Tongue (tissue), 3 donors: ENCODE results near the gene ACAT1. TPM values are rescaled to one million over a fixed set of nuclear protein-coding genes. Genes with fewer than 3 reads are reported as not detected.
"Not testable (repeated sequence)": the region's sequence is repeated elsewhere in the genome, so short reads cannot be mapped to it uniquely, and the experiment has no call there.

ENCODE experiments used
- DNase-seq: peaks from one replicate; pipeline ENCODE4 v3.0.0-alpha.2; 2015
- small RNA-seq: library from RNA; depleted of rRNA; stranded (forward); fragments of <200 nt; gene quantifications from one replicate; pipeline ENCODE3, GENCODE V24; 2014; ENCODE audit warnings: low replicate concordance
- total RNA-seq: library from RNA; depleted of rRNA; stranded (reverse); fragments of >200 nt; gene quantifications from one replicate; pipeline ENCODE4 v1.2.3, GENCODE V29; 2014

The ACAT1 gene
- total RNA-seq, 1 donor from 2014 or later, result 260 TPM

DNA sequence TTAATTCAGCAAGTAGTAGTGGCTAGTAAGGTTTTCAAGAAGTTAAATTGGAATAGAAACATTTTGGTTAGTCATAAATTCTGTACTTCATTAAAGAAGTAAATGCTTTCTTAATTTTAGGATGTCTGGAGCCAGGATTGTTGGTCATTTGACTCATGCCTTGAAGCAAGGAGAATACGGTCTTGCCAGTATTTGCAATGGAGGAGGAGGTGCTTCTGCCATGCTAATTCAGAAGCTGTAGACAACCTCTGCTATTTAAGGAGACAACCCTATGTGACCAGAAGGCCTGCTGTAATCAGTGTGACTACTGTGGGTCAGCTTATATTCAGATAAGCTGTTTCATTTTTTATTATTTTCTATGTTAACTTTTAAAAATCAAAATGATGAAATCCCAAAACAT lies 25.8 kb downstream of the ACAT1 start:
- no peak for DNase-seq

DNA sequence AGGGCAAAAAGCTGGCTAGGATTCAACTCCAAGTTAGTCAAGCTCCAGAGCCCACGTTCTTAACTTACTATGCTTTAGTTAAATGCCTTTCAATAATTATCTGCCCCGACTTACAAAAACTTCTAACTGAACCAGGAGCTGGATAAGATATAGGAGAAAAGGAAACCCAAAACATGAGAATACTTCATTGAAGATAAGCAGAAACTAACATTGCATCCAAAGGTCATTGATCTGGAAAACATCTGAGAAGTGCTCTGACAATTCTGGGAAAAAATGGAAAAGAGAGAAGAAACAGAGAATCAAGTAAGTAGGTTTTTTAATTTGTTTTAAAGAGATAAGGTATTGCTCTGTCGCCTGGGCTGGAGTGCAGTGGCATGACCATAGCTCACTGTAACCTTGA lies 27.2 kb downstream of the ACAT1 start:
- DNase-seq, result no peak

DNA sequence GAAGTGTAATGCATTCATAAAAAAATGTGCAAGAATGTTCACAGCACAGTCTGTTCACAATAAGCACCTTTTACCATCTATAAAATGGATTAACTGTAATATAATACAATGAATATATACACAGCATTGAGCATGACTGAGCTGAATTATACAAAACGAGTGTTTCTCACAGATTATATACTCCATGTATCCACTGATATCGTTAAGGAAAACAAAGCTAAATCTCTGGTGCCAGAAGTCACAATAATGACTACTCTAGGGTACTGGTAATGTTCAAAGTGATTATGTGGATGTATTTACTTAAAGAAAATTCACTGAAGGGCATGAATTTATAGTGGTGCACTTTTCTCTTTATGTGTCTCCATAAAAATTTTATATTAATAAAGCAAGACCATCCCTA lies 33.2 kb downstream of the ACAT1 start:
- no peak for DNase-seq

DNA sequence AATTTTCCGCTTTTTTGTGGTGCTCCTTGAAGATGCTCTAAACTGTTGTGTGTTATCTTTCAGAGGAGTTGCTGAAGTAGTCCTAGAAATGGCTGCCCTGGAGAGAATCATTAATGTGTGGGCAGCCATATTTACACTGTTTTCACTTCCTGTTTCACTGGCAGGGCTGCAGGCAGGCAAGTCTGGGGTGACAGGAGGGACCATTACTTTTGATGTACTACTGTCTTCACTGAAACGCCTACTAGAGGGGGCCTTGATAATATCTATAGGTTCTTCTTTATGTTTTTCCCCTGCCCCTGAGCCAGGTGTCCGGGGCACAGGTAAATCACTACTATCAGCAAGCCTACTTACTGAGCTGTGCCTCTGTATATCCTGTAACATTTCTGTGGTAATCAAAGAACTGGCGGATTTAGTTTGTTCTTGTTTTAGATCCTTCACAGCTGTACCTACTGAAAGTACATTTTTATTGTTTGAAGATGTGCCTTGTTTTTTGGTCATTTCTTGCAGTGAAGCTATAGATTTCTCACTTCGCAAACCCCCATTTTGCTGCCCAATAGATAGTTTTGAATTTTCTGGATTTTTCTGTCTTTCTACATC lies 39.7 kb downstream of the ACAT1 start:
- DNase-seq, result no peak

DNA sequence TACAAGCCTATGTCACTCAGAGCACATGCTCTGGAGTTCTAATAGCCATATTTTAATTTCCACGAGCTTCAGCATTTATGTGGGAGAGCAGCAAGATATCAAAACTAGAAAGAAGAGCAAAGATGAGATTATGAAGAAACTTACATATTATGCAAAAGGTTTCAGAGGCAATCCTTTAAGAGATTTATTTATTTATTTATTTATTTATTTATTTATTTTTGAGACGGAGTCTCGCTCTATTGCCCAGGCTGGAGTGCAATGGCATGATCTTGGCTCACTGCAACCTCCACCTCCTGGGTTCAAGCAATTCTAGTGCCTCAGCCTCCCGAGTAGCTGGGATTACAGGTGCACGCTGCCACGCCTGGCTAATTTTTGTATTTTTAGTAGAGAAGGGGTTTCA lies 41.5 kb downstream of the ACAT1 start:
- DNase-seq, result not testable (repeated sequence)

DNA sequence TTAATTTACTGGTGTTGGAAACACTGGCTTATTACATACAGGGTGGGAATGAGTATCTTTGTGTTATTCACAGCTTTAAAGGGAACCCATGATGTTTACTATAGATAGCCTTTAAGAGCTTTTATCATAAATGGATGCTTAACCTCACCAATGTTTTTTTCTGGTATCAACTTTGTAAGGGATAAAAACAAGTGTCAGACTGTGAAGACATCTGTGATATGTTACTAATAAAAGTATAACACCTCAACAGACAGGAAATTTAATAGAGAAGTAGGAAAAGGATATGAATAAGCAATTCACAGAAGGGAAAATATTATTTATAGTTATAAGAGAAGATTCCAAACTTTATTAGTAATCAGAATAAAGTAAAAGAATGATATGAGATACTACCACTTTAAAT lies 46.3 kb downstream of the ACAT1 start:
- no peak for DNase-seq

DNA sequence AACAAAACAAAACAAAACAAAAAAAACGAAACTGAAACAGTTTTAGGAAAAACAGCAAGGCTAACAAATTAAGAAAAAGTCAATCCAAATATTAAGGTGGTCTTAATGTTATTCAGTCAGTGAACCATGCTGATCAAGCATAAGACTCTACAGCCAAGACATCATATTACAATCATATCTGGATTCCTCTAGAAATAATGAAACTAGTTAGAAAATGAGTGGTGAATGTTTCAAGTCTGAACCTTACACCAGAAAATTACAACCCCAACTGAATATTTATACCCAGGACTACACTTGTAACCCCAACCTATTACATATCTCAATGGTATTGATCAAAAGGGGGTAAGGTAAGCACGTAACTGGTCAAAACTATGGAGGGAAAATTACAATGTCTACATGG lies 48.8 kb downstream of the ACAT1 start:
- DNase-seq, result no peak

DNA sequence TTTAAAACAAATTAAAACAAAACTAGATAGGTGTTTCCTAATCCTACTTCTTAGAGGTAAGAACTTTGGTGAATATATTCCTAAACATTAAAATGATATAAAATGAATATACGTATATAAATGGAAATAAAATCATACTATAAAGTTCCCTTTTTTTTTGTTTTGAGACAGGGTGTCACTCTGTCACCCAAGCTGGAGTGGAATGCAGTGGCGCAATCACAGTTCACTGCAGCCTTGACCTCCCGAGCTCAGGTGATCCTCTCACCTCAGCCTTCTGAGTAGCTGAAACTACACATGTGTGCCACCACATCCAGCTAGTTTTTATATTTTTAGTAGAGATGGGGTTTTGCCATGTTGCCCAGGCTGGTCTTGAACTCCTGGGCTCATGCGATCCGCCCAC lies 56.2 kb downstream of the ACAT1 start:
- DNase-seq, result no peak

DNA sequence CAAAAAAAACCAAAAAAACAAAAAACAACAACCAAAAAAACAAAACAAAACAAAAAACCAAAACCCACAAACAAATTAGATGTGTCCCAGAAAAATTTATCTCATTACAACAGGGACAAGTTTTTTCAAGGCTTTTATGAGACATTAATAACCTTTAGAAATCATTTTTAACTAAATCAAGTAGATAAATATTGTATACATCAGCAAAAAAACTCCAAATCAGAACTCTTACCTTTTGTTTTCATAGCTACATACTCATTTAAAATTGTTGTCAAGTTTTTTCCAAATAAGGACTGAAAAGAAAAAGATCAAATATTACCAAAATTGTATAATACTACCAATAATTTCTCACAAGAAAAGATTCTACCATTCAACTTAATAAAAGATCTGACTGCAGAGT lies 72.4 kb downstream of the ACAT1 start:
- no peak for DNase-seq

DNA sequence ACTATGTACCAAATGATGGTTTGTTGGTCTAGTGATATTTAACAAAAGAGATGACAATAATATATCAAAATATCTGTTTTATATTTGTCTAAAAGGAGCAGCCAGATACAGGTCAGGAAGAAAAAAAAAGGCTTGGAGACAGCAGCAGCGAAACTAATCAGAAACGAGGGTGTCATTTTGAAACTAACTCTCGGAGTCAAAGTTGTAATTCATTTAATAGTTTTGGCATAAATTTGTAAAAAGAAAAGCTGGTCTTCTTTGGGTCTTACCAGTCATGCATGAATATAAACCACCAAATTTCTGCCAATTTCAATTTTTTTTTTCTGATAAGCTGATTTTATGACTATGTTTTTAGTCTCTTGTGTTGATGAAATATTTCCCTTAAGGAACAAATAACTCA lies 75.5 kb downstream of the ACAT1 start:
- DNase-seq, result no peak

Small RNA genes lying within 50 kb of the gene (small RNA-seq; reads per million reads assigned to genes)
- gene RF00019, result not detected

Other genes with a start within 250 kb of the ACAT1 start
- 0.72 TPM for gene RAB39A, start 193.1 kb upstream of the ACAT1 start, total RNA-seq
- gene CUL5, start 112.7 kb upstream of the ACAT1 start, total RNA-seq, result 67.1 TPM
- 14.8 TPM for gene NPAT, start 101.1 kb downstream of the ACAT1 start, total RNA-seq
- gene ATM, start 101.5 kb downstream of the ACAT1 start, total RNA-seq, result 76.3 TPM